B cell (primary cell): ENCODE data around the gene SPRR1A. TPM values are rescaled to one million over a fixed set of nuclear protein-coding genes. Genes with fewer than 3 reads are reported as not detected.

ENCODE experiments used
- ATAC-seq: fragments of 200-7000 bp; cut with Tn5 transposase; one replicate; pipeline ENCODE4 v1.10.0; 2021; ENCODE audit warnings: low read depth, mild to moderate bottlenecking, moderate number of reproducible peaks, moderate library complexity
- CTCF ChIA-PET: fragments of 350-600 bp; sonication (Branson Sonifier 250); formaldehyde crosslinking; loops from one replicate; lab custom pipeline; 2021; ENCODE audit warnings: antibody characterized with exemption, inconsistent platforms; lab: Charles Lee
- POLR2A ChIA-PET: fragments of 350-600 bp; sonication (Branson Sonifier 250); formaldehyde crosslinking; loops from one replicate; lab custom pipeline; 2021; ENCODE audit warnings: antibody characterized with exemption; lab: Charles Lee
- DNase-seq: peaks from one replicate; pipeline ENCODE4 v3.0.0; 2013
- H2AFZ ChIP-seq: 2 replicates; pipeline ENCODE4 v1.6.1; 2012; ENCODE audit warnings: mild to moderate bottlenecking, low read depth, low read length; ENCODE audit not compliant: insufficient read depth, poor library complexity, severe bottlenecking
- H3K27ac ChIP-seq, 2 donors: 1 replicate in 1 of 2; 2 replicates in 1 of 2; pipeline ENCODE4 v1.5.1; 2012 to 2013; ENCODE audit warnings: low read length in 2 of 2, mild to moderate bottlenecking in 2 of 2, moderate library complexity in 1 of 2
- H3K27me3 ChIP-seq, 4 experiments: fragments of 200-600 bp in 1 of 4; sonication (generic) in 1 of 4; replicated peaks in 1 of 4; 1 replicate in 2 of 4; 2 replicates in 2 of 4; pipeline versions ENCODE4 v1.6.1 to v1.7.0; 2013 to 2016; ENCODE audit warnings: low read length in 3 of 4, mild to moderate bottlenecking in 2 of 4, mixed read lengths in 1 of 4, moderate library complexity in 1 of 4; ENCODE audit not compliant: insufficient read depth in 4 of 4, control insufficient read depth in 3 of 4; ENCODE audit errors: control extremely low read depth in 1 of 4
- H3K36me3 ChIP-seq, 2 experiments: replicated peaks in 1 of 2; 1 replicate in 1 of 2; 2 replicates in 1 of 2; pipeline versions ENCODE4 v1.6.1 to v1.7.1; 2013; ENCODE audit warnings: low read length in 1 of 2; ENCODE audit not compliant: insufficient read depth in 2 of 2, control insufficient read depth in 1 of 2; ENCODE audit errors: control extremely low read depth in 1 of 2, extremely low read depth in 1 of 2
- H3K4me1 ChIP-seq, 2 donors: fragments of 200-600 bp in 1 of 2; sonication (generic) in 1 of 2; 1 replicate in 1 of 2; 2 replicates in 1 of 2; pipeline versions ENCODE4 v1.5.1 to v1.6.1; 2013 to 2017; ENCODE audit warnings: low read length in 2 of 2; ENCODE audit not compliant: control insufficient read depth in 2 of 2, insufficient read depth in 2 of 2
- H3K4me2 ChIP-seq: replicated peaks from 2 replicates; pipeline ENCODE3; 2012; ENCODE audit warnings: mild to moderate bottlenecking, low read depth, low read length; ENCODE audit not compliant: poor library complexity, severe bottlenecking
- H3K4me3 ChIP-seq, 5 experiments: fragments of 200-600 bp in 1 of 5; sonication (generic) in 1 of 5; 1 replicate in 3 of 5; 2 replicates in 2 of 5; pipeline versions ENCODE4 v1.5.1 to v1.7.0; 2011 to 2016; ENCODE audit warnings: low read length in 4 of 5, mild to moderate bottlenecking in 4 of 5, low read depth in 2 of 5, control low read depth in 1 of 5, moderate library complexity in 1 of 5; ENCODE audit not compliant: insufficient read depth in 1 of 5; ENCODE audit errors: control extremely low read depth in 1 of 5, extremely low read depth in 1 of 5
- H3K79me2 ChIP-seq: fragments of 200-600 bp; sonication (generic); one replicate; pipeline ENCODE4 v1.6.0; 2016; ENCODE audit warnings: low read length; ENCODE audit not compliant: control insufficient read depth, insufficient read depth
- H3K9ac ChIP-seq: fragments of 200-600 bp; sonication (generic); 2 replicates; pipeline ENCODE4 v1.6.1; 2017; ENCODE audit warnings: mild to moderate bottlenecking, low read length, moderate library complexity
- H3K9me3 ChIP-seq, 3 donors: one replicate each; pipeline versions ENCODE4 v1.6.1 to v1.7.1; 2013; ENCODE audit warnings: low read length in 2 of 3; ENCODE audit not compliant: control insufficient read depth in 2 of 3, insufficient read depth in 1 of 3; ENCODE audit errors: control extremely low read depth in 1 of 3
- H4K20me1 ChIP-seq: 2 replicates; pipeline ENCODE4 v1.6.0; 2012; ENCODE audit warnings: mild to moderate bottlenecking, low read length; ENCODE audit not compliant: insufficient read depth, control insufficient read depth, poor library complexity, severe bottlenecking
- H3K27ac Mint-ChIP-seq: one replicate; pipeline ENCODE4 v1.8.0; 2021; ENCODE audit warnings: mixed read lengths
- H3K27me3 Mint-ChIP-seq: one replicate; pipeline ENCODE4 v1.8.0; 2021; ENCODE audit warnings: mixed read lengths
- H3K4me1 Mint-ChIP-seq: one replicate; pipeline ENCODE4 v1.8.0; 2021; ENCODE audit warnings: mixed read lengths
- H3K4me3 Mint-ChIP-seq: one replicate; pipeline ENCODE4 v1.8.0; 2021; ENCODE audit warnings: mixed read lengths
- H3K9me3 Mint-ChIP-seq: one replicate; pipeline ENCODE4 v1.8.0; 2022; ENCODE audit warnings: mixed read lengths; ENCODE audit not compliant: insufficient read depth
- EZH2 ChIP-seq: IDR thresholded peaks from 2 replicates; pipeline ENCODE4 v1.6.1; 2012; ENCODE audit warnings: borderline replicate concordance, low read depth, mild to moderate bottlenecking, moderate library complexity, low read length; ENCODE audit not compliant: insufficient read depth, poor library complexity, severe bottlenecking
- WGBS: methylation state at CpG from one replicate; pipeline ENCODE4 v1.1.5; 2013; ENCODE audit warnings: missing lambda C conversion rate; ENCODE audit not compliant: insufficient coverage; 5-methylcytosine and 5-hydroxymethylcytosine counted together
- intact Hi-C: fragments of 100-400 bp; cut with micrococcal nuclease; formaldehyde crosslinking; loops from one replicate; pipeline ENCODE4 v1.10.0; 2022
- polyA plus RNA-seq: library from polyadenylated mRNA; depleted of rRNA; stranded (reverse); fragments of >200 nt; gene quantifications from 2 replicates; pipeline ENCODE4 v1.2.3, GENCODE V29; 2012
- total RNA-seq, 2 donors: library from RNA; stranded (reverse); fragments of 120-200 nt in 1 of 2; gene quantifications; 1 replicate in 1 of 2; 2 replicates in 1 of 2; pipeline versions ENCODE4 v1.2.3 to v1.2.4, GENCODE V29; 2013 to 2022
- TF ChIP-seq, protein P1 (sequence below): fragments of 200-600 bp; IDR thresholded peaks from one replicate; pipeline ENCODE4 v1.8.0; 2022; ENCODE audit warnings: antibody characterized with exemption, mild to moderate bottlenecking

SPRR1A gene
- total and polyA plus RNA-seq, 2 donors (not counting 1 experiment from before 2014, with no cell fraction given) = not detected

DNA sequence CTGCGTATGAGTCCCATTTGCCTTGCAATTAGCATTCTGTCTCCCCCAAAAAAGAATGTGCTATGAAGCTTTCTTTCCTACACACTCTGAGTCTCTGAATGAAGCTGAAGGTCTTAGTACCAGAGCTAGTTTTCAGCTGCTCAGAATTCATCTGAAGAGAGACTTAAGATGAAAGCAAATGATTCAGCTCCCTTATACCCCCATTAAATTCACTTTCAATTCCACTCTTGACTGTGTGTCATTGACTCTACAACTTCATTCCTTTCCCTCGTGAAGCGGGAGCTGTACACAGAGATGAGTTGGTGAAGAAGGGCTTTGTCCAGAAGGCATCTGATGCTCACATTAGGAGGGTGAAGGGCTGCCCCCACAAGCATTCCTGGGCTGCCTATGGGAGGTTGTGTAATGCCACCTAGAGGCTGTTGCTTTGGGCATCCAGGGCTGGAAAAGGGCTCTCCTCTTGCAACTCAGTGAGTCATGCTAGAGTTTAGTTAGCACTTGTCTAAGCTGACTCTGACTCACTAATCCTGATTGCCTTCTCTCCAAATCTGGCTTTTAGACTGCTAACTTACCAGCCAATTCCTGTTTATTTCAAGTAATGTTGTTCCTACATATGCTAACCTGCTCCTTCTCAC lies 48.9 kb downstream of the SPRR1A start:
- Mint-ChIP-seq H3K27ac (no peak overlapping the region), H3K27me3 (peaks cover 39% of the 10 kb centered on the region), H3K4me1 (no peaks in the 10 kb centered on the region), H3K9me3 (peaks cover 5% of the 10 kb centered on the region), H3K4me3 (no peak overlapping the region)
- H2AFZ ChIP-seq = no peak overlapping the region
- ChIA-PET POLR2A (no interaction called here), CTCF (no interaction called here)
- whole genome bisulfite sequencing = 0% methylated on average over 1 of the region's 3 CpGs
- no peak for DNase-seq
- no peaks in the 10 kb centered on the region for H3K4me1 ChIP-seq
- ATAC-seq = no peak
- H3K27me3 ChIP-seq = peaks cover 0 to 14% (median 6%) of the 10 kb centered on the region in 4 experiments
- no peaks in the 10 kb centered on the region for H3K36me3 ChIP-seq
- no peak overlapping the region for H3K27ac ChIP-seq
- no peaks in the 10 kb centered on the region for H3K79me2 ChIP-seq
- no peaks in the 10 kb centered on the region for H4K20me1 ChIP-seq
- H3K9ac ChIP-seq = no peak overlapping the region
- intact Hi-C loops = no loop called here
- no peak overlapping the region for H3K4me3 ChIP-seq
- no peak overlapping the region for H3K4me2 ChIP-seq
- TF ChIP-seq, protein P1, sequence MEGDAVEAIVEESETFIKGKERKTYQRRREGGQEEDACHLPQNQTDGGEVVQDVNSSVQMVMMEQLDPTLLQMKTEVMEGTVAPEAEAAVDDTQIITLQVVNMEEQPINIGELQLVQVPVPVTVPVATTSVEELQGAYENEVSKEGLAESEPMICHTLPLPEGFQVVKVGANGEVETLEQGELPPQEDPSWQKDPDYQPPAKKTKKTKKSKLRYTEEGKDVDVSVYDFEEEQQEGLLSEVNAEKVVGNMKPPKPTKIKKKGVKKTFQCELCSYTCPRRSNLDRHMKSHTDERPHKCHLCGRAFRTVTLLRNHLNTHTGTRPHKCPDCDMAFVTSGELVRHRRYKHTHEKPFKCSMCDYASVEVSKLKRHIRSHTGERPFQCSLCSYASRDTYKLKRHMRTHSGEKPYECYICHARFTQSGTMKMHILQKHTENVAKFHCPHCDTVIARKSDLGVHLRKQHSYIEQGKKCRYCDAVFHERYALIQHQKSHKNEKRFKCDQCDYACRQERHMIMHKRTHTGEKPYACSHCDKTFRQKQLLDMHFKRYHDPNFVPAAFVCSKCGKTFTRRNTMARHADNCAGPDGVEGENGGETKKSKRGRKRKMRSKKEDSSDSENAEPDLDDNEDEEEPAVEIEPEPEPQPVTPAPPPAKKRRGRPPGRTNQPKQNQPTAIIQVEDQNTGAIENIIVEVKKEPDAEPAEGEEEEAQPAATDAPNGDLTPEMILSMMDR = no peak
- no peak for TF ChIP-seq EZH2
- peaks cover 0 to 3% (median 1%) of the 10 kb centered on the region in 3 donors for H3K9me3 ChIP-seq

DNA sequence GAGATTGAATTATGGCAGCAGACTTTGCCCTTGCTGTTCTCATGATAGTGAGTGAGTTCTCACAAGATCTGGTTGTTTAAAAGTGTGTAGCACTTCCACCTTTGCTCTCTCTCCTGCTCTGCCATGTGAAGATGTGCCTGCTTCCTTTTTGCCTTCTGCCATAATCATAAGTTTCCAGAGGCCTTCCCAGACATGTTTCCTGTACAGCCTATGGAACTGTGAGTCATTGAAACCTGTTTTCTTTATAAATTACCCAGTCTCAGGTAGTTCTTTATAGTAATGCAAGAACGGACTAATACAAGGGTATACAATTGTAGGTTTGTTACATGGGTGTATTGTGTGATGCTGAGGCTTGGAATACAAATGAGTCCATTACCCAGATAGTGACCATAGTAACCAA lies 51.3 kb downstream of the SPRR1A start:
- Histone ChIP-seq H3K9ac (no peak overlapping the region), H4K20me1 (no peaks in the 10 kb centered on the region), H3K79me2 (no peaks in the 10 kb centered on the region), H2AFZ (no peak overlapping the region), H3K27ac (no peak overlapping the region), H3K4me1 (no peaks in the 10 kb centered on the region), H3K4me3 (no peak overlapping the region), H3K36me3 (no peaks in the 10 kb centered on the region), H3K4me2 (no peak overlapping the region), H3K9me3 (no peaks in the 10 kb centered on the region), H3K27me3 (peaks cover 0 to 14% (median 11%) of the 10 kb centered on the region in 4 experiments)
- Mint-ChIP-seq H3K4me1 (no peaks in the 10 kb centered on the region), H3K4me3 (no peak overlapping the region), H3K27ac (no peak overlapping the region), H3K9me3 (peaks cover 3% of the 10 kb centered on the region), H3K27me3 (peaks cover 37% of the 10 kb centered on the region)
- no peak for DNase-seq
- ChIA-PET POLR2A (no interaction called here), CTCF (no interaction called here)
- ATAC-seq = no peak
- no CpG with 5 or more reads among the region's 1 CpG for WGBS
- TF ChIP-seq, protein P1 = no peak
- TF ChIP-seq EZH2 = no peak
- intact Hi-C loops = no loop called here
